Heart left ventricle (tissue), 13 donors: ENCODE data around the gene LMTK3.

Experiments
- POLR2A ChIP-seq, 2 donors: fragments of 450-650 bp; IDR thresholded peaks; one replicate each; pipeline ENCODE4 v1.6.1; 2017; ENCODE audit warnings: antibody characterized with exemption in 2 of 2, mild to moderate bottlenecking in 2 of 2, moderate library complexity in 2 of 2
- TF ChIP-seq, protein P1 (sequence below), 12 donors: fragments of 200-600 bp; sonication (generic) in 4 of 12; IDR thresholded peaks; one replicate each; pipeline versions ENCODE4 v1.5.0 to v1.8.0; 2018 to 2022; ENCODE audit warnings: antibody characterized with exemption in 12 of 12, mild to moderate bottlenecking in 5 of 12
- donor health status: ischemic (EF 13 %, LVEDD 7.1; RV severe dilation, severe dysfunction).
- donor health status: DM: no; HTN: yes; CAD: no.
- donor health status: DM: no; HTN: no; CAD: no.
- donor health status: ischemic (EF 25% LVEDD 6.9; RV normal size, moderate dysfunction).
- donor health status: ischemic (EF 25% LVEDD 5.7; RV mildly dilated, moderate dysfunction).
- donor health status: ischemic (EF 35%, LVEDD 5.7; RV mildly dilated, moderate dysfunction).
- donor health status: nonischemic (EF 11% LVEDD 7.7; RV severe dilation, severe dysfunction).
- donor health status: DM: yes; HTN: yes; CAD: no.
- donor health status: PGD.
- donor health status: ischemic (EF 29% LVEDD 5.4; RV normal size, mild dysfunction).
- donor health status: nonischemic (EF 23%, LVEDD 6.1; RV moderate dilation, normal function).

DNA sequence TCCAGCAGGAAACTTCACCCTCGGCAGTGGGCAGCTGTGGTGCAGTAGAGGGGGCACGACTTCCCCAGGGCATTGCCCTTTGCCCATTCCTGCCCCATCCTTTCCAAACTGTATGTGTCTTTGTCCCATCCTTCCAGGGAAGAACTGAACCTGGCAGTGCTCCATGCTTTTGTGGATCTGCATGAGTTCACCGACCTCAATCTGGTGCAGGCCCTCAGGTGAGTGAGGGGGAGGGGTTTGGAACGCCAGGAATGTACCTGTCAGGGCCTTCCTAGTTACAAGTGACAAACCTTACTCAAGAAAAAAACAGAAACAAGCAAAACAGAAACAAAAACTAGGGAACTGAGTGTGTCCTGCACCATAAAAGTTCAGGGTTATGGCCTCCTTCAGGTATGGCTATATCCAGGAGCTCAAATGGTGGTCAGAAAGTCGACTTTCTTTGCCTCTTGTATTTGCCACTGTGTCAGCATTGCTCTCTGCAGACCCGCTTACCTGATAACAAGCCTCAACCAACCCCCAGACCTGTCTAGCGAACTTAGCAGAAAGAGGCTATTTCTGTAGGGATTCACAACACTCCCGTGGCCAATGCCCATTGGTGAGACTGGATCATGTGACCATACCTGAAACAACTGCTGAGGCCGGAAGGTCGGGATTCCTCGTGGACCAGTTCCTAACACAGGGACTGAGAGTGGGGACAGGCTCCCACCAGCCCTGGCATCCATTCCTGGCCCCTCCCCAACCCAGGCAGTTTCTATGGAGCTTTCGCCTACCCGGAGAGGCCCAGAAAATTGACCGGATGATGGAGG lies 38.3 kb downstream of the LMTK3 start:
- TF ChIP-seq, protein P1, sequence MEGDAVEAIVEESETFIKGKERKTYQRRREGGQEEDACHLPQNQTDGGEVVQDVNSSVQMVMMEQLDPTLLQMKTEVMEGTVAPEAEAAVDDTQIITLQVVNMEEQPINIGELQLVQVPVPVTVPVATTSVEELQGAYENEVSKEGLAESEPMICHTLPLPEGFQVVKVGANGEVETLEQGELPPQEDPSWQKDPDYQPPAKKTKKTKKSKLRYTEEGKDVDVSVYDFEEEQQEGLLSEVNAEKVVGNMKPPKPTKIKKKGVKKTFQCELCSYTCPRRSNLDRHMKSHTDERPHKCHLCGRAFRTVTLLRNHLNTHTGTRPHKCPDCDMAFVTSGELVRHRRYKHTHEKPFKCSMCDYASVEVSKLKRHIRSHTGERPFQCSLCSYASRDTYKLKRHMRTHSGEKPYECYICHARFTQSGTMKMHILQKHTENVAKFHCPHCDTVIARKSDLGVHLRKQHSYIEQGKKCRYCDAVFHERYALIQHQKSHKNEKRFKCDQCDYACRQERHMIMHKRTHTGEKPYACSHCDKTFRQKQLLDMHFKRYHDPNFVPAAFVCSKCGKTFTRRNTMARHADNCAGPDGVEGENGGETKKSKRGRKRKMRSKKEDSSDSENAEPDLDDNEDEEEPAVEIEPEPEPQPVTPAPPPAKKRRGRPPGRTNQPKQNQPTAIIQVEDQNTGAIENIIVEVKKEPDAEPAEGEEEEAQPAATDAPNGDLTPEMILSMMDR (IDR thresholded peaks at IDR 0.05), result no peak
- no peak for TF ChIP-seq POLR2A (IDR thresholded peaks at IDR 0.05)
